ENCODE measurements around the gene WDR4. TPM values are rescaled to one million over a fixed set of nuclear protein-coding genes. Genes with fewer than 3 reads are reported as not detected.

The WDR4 gene
- total RNA-seq, 1 donor from 2014 or later, result 22.5 TPM

- no peak overlapping the region for H3K4me3 Mint-ChIP-seq (ENCODE audit: low read depth)
- no peak for TF ChIP-seq CTCF (IDR thresholded peaks at IDR 0.05; ENCODE audit: unreplicated experiment)
- peaks cover 13% of the 10 kb centered on the region for H3K36me3 Mint-ChIP-seq (ENCODE audit: insufficient read depth)
- no peak for DNase-seq (ENCODE audit: low spot score, unreplicated experiment)
- no peaks in the 10 kb centered on the region for H3K4me1 Mint-ChIP-seq (ENCODE audit: low read depth)
- H3K27me3 Mint-ChIP-seq, result no peaks in the 10 kb centered on the region
- H3K9me3 Mint-ChIP-seq (ENCODE audit: low read depth), result no peaks in the 10 kb centered on the region
- H3K27ac Mint-ChIP-seq, result no peak overlapping the region
Measured at GRCh38 chr21:42863504-42863870, 15.9 kb downstream of the WDR4 start.

GRCh38 chr21:42862774-42863503 is 16.4 kb downstream of the WDR4 start:
- Mint-ChIP-seq H3K4me1 (ENCODE audit: low read depth) (no peaks in the 10 kb centered on the region), H3K36me3 (ENCODE audit: insufficient read depth) (peaks cover 15% of the 10 kb centered on the region), H3K27me3 (no peaks in the 10 kb centered on the region), H3K27ac (no peak overlapping the region), H3K4me3 (ENCODE audit: low read depth) (no peak overlapping the region), H3K9me3 (ENCODE audit: low read depth) (no peaks in the 10 kb centered on the region)
- TF ChIP-seq CTCF (IDR thresholded peaks at IDR 0.05; ENCODE audit: unreplicated experiment), result peak; percentile 45
- no peak for DNase-seq (ENCODE audit: low spot score, unreplicated experiment)

- H3K4me3 Mint-ChIP-seq (ENCODE audit: low read depth), result no peak overlapping the region
- no peaks in the 10 kb centered on the region for H3K4me1 Mint-ChIP-seq (ENCODE audit: low read depth)
- DNase-seq (ENCODE audit: low spot score, unreplicated experiment), result no peak
- TF ChIP-seq CTCF (IDR thresholded peaks at IDR 0.05; ENCODE audit: unreplicated experiment), result no peak
- H3K9me3 Mint-ChIP-seq (ENCODE audit: low read depth), result no peaks in the 10 kb centered on the region
- no peak overlapping the region for H3K27ac Mint-ChIP-seq
- H3K36me3 Mint-ChIP-seq (ENCODE audit: insufficient read depth), result peaks cover 19% of the 10 kb centered on the region
- no peaks in the 10 kb centered on the region for H3K27me3 Mint-ChIP-seq
Measured at GRCh38 chr21:42861848-42862400, 17.4 kb downstream of the WDR4 start.

GRCh38 chr21:42861311-42861847 is 18.0 kb downstream of the WDR4 start:
- TF ChIP-seq CTCF (IDR thresholded peaks at IDR 0.05; ENCODE audit: unreplicated experiment), result no peak
- no peak for DNase-seq (ENCODE audit: low spot score, unreplicated experiment)
- Mint-ChIP-seq H3K36me3 (ENCODE audit: insufficient read depth) (peaks cover 18% of the 10 kb centered on the region), H3K9me3 (ENCODE audit: low read depth) (no peaks in the 10 kb centered on the region), H3K27me3 (no peaks in the 10 kb centered on the region), H3K4me1 (ENCODE audit: low read depth) (no peaks in the 10 kb centered on the region), H3K27ac (no peak overlapping the region), H3K4me3 (ENCODE audit: low read depth) (no peak overlapping the region)

- no peak for DNase-seq (ENCODE audit: low spot score, unreplicated experiment)
- H3K4me3 Mint-ChIP-seq (ENCODE audit: low read depth), result no peak overlapping the region
- no peak for TF ChIP-seq CTCF (IDR thresholded peaks at IDR 0.05; ENCODE audit: unreplicated experiment)
- H3K9me3 Mint-ChIP-seq (ENCODE audit: low read depth), result no peaks in the 10 kb centered on the region
- no peaks in the 10 kb centered on the region for H3K27me3 Mint-ChIP-seq
- no peak overlapping the region for H3K27ac Mint-ChIP-seq
- peaks cover 18% of the 10 kb centered on the region for H3K36me3 Mint-ChIP-seq (ENCODE audit: insufficient read depth)
- no peaks in the 10 kb centered on the region for H3K4me1 Mint-ChIP-seq (ENCODE audit: low read depth)
Measured at GRCh38 chr21:42860345-42860744, 19.0 kb downstream of the WDR4 start.

Measured in progenitor cell of endocrine pancreas (in vitro differentiated cells).